Neural progenitor cell (in vitro differentiated cells): ENCODE measurements around the gene FAM234A. TPM values are rescaled to one million over a fixed set of nuclear protein-coding genes. Genes with fewer than 3 reads are reported as not detected.

Experiments
- DNase-seq: peaks from one replicate; pipeline ENCODE4 v3.0.0-alpha.2; 2016; ENCODE audit warnings: low spot score
- H2AFZ ChIP-seq: fragments of 200-600 bp; sonication (generic); replicated peaks from 2 replicates; pipeline ENCODE4 v1.6.1; 2016; ENCODE audit warnings: antibody characterized with exemption
- H3F3A ChIP-seq: fragments of 200-600 bp; sonication (generic); 2 replicates; pipeline ENCODE4 v1.6.1; 2016; ENCODE audit warnings: antibody characterized with exemption, low read depth
- H3K27ac ChIP-seq: fragments of 200-600 bp; sonication (generic); 2 replicates; pipeline ENCODE4 v1.5.1; 2016; ENCODE audit warnings: mild to moderate bottlenecking
- H3K27me3 ChIP-seq: fragments of 200-600 bp; sonication (generic); 2 replicates; pipeline ENCODE4 v1.6.1; 2016; ENCODE audit warnings: mild to moderate bottlenecking, moderate library complexity
- H3K36me3 ChIP-seq: fragments of 200-600 bp; sonication (generic); 2 replicates; pipeline ENCODE4 v1.5.1; 2016
- H3K4me1 ChIP-seq: fragments of 200-600 bp; sonication (generic); 2 replicates; pipeline ENCODE4 v1.6.1; 2016; ENCODE audit warnings: mixed run types
- H3K4me2 ChIP-seq: fragments of 200-600 bp; sonication (generic); 2 replicates; pipeline ENCODE4 v1.6.1; 2016
- H3K4me3 ChIP-seq: fragments of 200-600 bp; sonication (generic); 2 replicates; pipeline ENCODE4 v1.5.1; 2016
- H3K79me2 ChIP-seq: fragments of 200-600 bp; sonication (generic); 2 replicates; pipeline ENCODE4 v1.6.1; 2016; ENCODE audit warnings: low read depth
- H3K9ac ChIP-seq: fragments of 200-600 bp; sonication (generic); 2 replicates; pipeline ENCODE4 v1.6.1; 2016
- H3K9me3 ChIP-seq: fragments of 200-600 bp; sonication (generic); 2 replicates; pipeline ENCODE4 v1.5.1; 2016; ENCODE audit warnings: low read depth
- H4K20me1 ChIP-seq: fragments of 200-600 bp; sonication (generic); 2 replicates; pipeline ENCODE4 v1.6.1; 2016; ENCODE audit warnings: low read depth
- H3K27ac Mint-ChIP-seq: 3 replicates; pipeline ENCODE4 v1.8.0; 2021; ENCODE audit warnings: mixed read lengths
- H3K27me3 Mint-ChIP-seq: 2 replicates; pipeline ENCODE4 v1.8.0; 2022; ENCODE audit warnings: low read depth, mild to moderate bottlenecking, inconsistent platforms, moderate library complexity, mixed read lengths; ENCODE audit not compliant: insufficient read depth
- H3K36me3 Mint-ChIP-seq: 3 replicates; pipeline ENCODE4 v1.8.0; 2021; ENCODE audit warnings: mixed read lengths
- H3K4me1 Mint-ChIP-seq: 3 replicates; pipeline ENCODE4 v1.8.0; 2021; ENCODE audit warnings: mixed read lengths
- H3K4me3 Mint-ChIP-seq: 3 replicates; pipeline ENCODE4 v1.8.0; 2021; ENCODE audit warnings: mild to moderate bottlenecking, moderate library complexity, mixed read lengths
- H3K9me3 Mint-ChIP-seq: 3 replicates; pipeline ENCODE4 v1.8.0; 2020; ENCODE audit warnings: mixed read lengths
- EZH2 ChIP-seq: fragments of 200-600 bp; sonication (generic); IDR thresholded peaks from 2 replicates; pipeline ENCODE4 v1.6.1; 2017; ENCODE audit warnings: antibody characterized with exemption, mild to moderate bottlenecking, moderate library complexity
- EZH2phosphoT487 ChIP-seq: fragments of 200-600 bp; sonication (generic); IDR thresholded peaks from 2 replicates; pipeline ENCODE4 v1.6.1; 2017; ENCODE audit warnings: antibody characterized with exemption
- total RNA-seq: library from RNA; depleted of rRNA; stranded (reverse); fragments of >200 nt; gene quantifications from 2 replicates; pipeline ENCODE4 v1.2.3, GENCODE V29; 2015; ENCODE audit warnings: low replicate concordance
- TF ChIP-seq, protein P1 (sequence below): fragments of 200-600 bp; sonication (generic); IDR thresholded peaks from 2 replicates; pipeline ENCODE4 v1.5.1; 2017; ENCODE audit warnings: antibody characterized with exemption, mild to moderate bottlenecking

The FAM234A gene
- total RNA-seq, 1 donor from 2014 or later: 115 TPM

DNA sequence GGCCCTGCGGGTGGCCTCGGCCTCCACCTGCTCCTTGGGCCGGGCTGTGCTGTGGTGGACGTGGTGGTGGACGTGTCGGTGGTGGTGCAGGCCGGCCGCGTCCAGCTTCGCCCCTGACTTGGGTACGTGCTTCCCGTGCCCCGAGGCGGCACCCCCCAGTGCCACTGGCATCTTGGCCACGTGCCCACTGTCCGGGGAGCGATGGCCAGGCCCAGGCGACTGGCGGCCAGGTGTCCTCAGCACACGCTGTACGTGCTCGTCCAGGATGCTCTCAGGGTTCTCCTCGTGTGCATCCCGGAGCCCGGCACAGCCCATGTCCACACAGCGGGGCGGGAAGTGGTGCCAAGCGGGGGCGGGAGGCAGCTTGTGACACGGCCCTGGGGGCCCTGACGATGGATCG, 63.2 kb downstream of the FAM234A start:
- Histone ChIP-seq H3K27me3 (no peaks in the 10 kb centered on the region), H3K4me2 (no peak overlapping the region), H3K79me2 (no peaks in the 10 kb centered on the region), H2AFZ (no peak overlapping the region), H3K4me3 (no peak overlapping the region), H3K36me3 (no peaks in the 10 kb centered on the region), H3K27ac (no peak overlapping the region), H3K9ac (no peak overlapping the region), H3K4me1 (no peaks in the 10 kb centered on the region), H3K9me3 (no peaks in the 10 kb centered on the region), H4K20me1 (no peaks in the 10 kb centered on the region), H3F3A (no peaks in the 10 kb centered on the region)
- TF ChIP-seq, protein P1, sequence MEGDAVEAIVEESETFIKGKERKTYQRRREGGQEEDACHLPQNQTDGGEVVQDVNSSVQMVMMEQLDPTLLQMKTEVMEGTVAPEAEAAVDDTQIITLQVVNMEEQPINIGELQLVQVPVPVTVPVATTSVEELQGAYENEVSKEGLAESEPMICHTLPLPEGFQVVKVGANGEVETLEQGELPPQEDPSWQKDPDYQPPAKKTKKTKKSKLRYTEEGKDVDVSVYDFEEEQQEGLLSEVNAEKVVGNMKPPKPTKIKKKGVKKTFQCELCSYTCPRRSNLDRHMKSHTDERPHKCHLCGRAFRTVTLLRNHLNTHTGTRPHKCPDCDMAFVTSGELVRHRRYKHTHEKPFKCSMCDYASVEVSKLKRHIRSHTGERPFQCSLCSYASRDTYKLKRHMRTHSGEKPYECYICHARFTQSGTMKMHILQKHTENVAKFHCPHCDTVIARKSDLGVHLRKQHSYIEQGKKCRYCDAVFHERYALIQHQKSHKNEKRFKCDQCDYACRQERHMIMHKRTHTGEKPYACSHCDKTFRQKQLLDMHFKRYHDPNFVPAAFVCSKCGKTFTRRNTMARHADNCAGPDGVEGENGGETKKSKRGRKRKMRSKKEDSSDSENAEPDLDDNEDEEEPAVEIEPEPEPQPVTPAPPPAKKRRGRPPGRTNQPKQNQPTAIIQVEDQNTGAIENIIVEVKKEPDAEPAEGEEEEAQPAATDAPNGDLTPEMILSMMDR: no peak
- no peak for TF ChIP-seq EZH2
- no peak for DNase-seq
- Mint-ChIP-seq H3K36me3 (no peaks in the 10 kb centered on the region), H3K4me1 (no peaks in the 10 kb centered on the region), H3K9me3 (no peaks in the 10 kb centered on the region), H3K4me3 (no peak overlapping the region), H3K27ac (no peak overlapping the region), H3K27me3 (peaks cover 2% of the 10 kb centered on the region)

GRCh38 chr16:301235-301634, 66.6 kb downstream of the FAM234A start:
- Mint-ChIP-seq H3K4me3 (no peak overlapping the region), H3K27ac (no peak overlapping the region), H3K9me3 (no peaks in the 10 kb centered on the region), H3K27me3 (no peaks in the 10 kb centered on the region), H3K36me3 (peaks cover 4% of the 10 kb centered on the region), H3K4me1 (no peaks in the 10 kb centered on the region)
- Histone ChIP-seq H3K36me3 (no peaks in the 10 kb centered on the region), H3K4me3 (no peak overlapping the region), H3K79me2 (no peaks in the 10 kb centered on the region), H2AFZ (no peak overlapping the region), H3K27me3 (no peaks in the 10 kb centered on the region), H3F3A (no peaks in the 10 kb centered on the region), H3K9ac (no peak overlapping the region), H3K4me2 (no peak overlapping the region), H3K4me1 (no peaks in the 10 kb centered on the region), H4K20me1 (no peaks in the 10 kb centered on the region), H3K27ac (no peak overlapping the region), H3K9me3 (no peaks in the 10 kb centered on the region)
- TF ChIP-seq, protein P1: no peak
- no peak for TF ChIP-seq EZH2
- TF ChIP-seq EZH2phosphoT487: no peak
- DNase-seq: no peak

GRCh38 chr16:301950-302349, 67.3 kb downstream of the FAM234A start:
- no peak overlapping the region for H3K27ac Mint-ChIP-seq
- Histone ChIP-seq H3K4me3 (no peak overlapping the region), H3K27me3 (no peaks in the 10 kb centered on the region)

More at GRCh38 chr16:301950-302349, 67.3 kb downstream of the FAM234A start:
- H3K36me3 Mint-ChIP-seq: peaks cover 4% of the 10 kb centered on the region
- no peaks in the 10 kb centered on the region for H3K36me3 ChIP-seq
- H3K79me2 ChIP-seq: no peaks in the 10 kb centered on the region
- H3K4me1 ChIP-seq: no peaks in the 10 kb centered on the region
- TF ChIP-seq EZH2 (no peak), EZH2phosphoT487 (no peak)
- TF ChIP-seq, protein P1: no peak
- H3K27me3 Mint-ChIP-seq: no peaks in the 10 kb centered on the region
- H3K4me2 ChIP-seq: no peak overlapping the region
- H3F3A ChIP-seq: no peaks in the 10 kb centered on the region
- H4K20me1 ChIP-seq: no peaks in the 10 kb centered on the region
- H2AFZ ChIP-seq: no peak overlapping the region
- no peak overlapping the region for H3K4me3 Mint-ChIP-seq
- no peaks in the 10 kb centered on the region for H3K9me3 ChIP-seq
- H3K27ac ChIP-seq: no peak overlapping the region
- no peaks in the 10 kb centered on the region for H3K9me3 Mint-ChIP-seq
- H3K4me1 Mint-ChIP-seq: no peaks in the 10 kb centered on the region
- DNase-seq: no peak
- no peak overlapping the region for H3K9ac ChIP-seq
